ENCODE data around the gene LYZL1. TPM values are rescaled to one million over a fixed set of nuclear protein-coding genes. Genes with fewer than 3 reads are reported as not detected.
"Not testable (repeated sequence)": the region's sequence is repeated elsewhere in the genome, so short reads cannot be mapped to it uniquely, and the experiment has no call there.

LYZL1 gene
- polyA plus RNA-seq, 4 donors = not detected

GRCh38 chr10:29259498-29259897 is 29.4 kb upstream of the LYZL1 start:
- no peak for DNase-seq (ENCODE audit: low read depth in 4 of 4, low spot score in 3 of 4)

- DNase-seq (ENCODE audit: low read depth in 4 of 4, low spot score in 3 of 4) = no peak
These were observed 25.4 kb upstream of the LYZL1 start for GRCh38 chr10:29263506-29263905.

- DNase-seq (ENCODE audit: low read depth in 4 of 4, low spot score in 3 of 4) = no peak
These were observed 23.6 kb upstream of the LYZL1 start for GRCh38 chr10:29265210-29265768.

GRCh38 chr10:29266641-29267040 is 22.2 kb upstream of the LYZL1 start:
- no peak for DNase-seq (ENCODE audit: low read depth in 4 of 4, low spot score in 3 of 4)

- no peak for DNase-seq (ENCODE audit: low read depth in 4 of 4, low spot score in 3 of 4)
These were observed 20.9 kb upstream of the LYZL1 start for GRCh38 chr10:29268011-29268410.

GRCh38 chr10:29269486-29269885 is 19.4 kb upstream of the LYZL1 start:
- DNase-seq (ENCODE audit: low read depth in 4 of 4, low spot score in 3 of 4) = no peak

- no peak for DNase-seq (ENCODE audit: low read depth in 4 of 4, low spot score in 3 of 4)
These were observed 18.0 kb upstream of the LYZL1 start for GRCh38 chr10:29270883-29271282.

GRCh38 chr10:29271877-29272276 is 17.0 kb upstream of the LYZL1 start:
- DNase-seq (ENCODE audit: low read depth in 4 of 4, low spot score in 3 of 4) = no peak

GRCh38 chr10:29273478-29273877 is 15.4 kb upstream of the LYZL1 start:
- no peak for DNase-seq (ENCODE audit: low read depth in 4 of 4, low spot score in 3 of 4)

- no peak for DNase-seq (ENCODE audit: low read depth in 4 of 4, low spot score in 3 of 4)
These were observed 12.5 kb upstream of the LYZL1 start for GRCh38 chr10:29276251-29276850.

GRCh38 chr10:29277296-29277695 is 11.6 kb upstream of the LYZL1 start:
- DNase-seq (ENCODE audit: low read depth in 4 of 4, low spot score in 3 of 4) = no peak

- DNase-seq (ENCODE audit: low read depth in 4 of 4, low spot score in 3 of 4) = no peak
These were observed 8.9 kb upstream of the LYZL1 start for GRCh38 chr10:29279779-29280487.

- DNase-seq (ENCODE audit: low read depth in 4 of 4, low spot score in 3 of 4) = no peak
These were observed 8.4 kb upstream of the LYZL1 start for GRCh38 chr10:29280488-29280840.

- DNase-seq (ENCODE audit: low read depth in 4 of 4, low spot score in 3 of 4) = no peak
These were observed 3.2 kb upstream of the LYZL1 start for GRCh38 chr10:29285624-29286051.

GRCh38 chr10:29287635-29288034 is 1.2 kb upstream of the LYZL1 start:
- no peak for DNase-seq (ENCODE audit: low read depth in 4 of 4, low spot score in 3 of 4)

GRCh38 chr10:29291561-29291960 is 2.7 kb downstream of the LYZL1 start:
- not testable (repeated sequence) for DNase-seq (ENCODE audit: low read depth in 4 of 4, low spot score in 3 of 4)

GRCh38 chr10:29292406-29292805 is 3.5 kb downstream of the LYZL1 start:
- not testable (repeated sequence) for DNase-seq (ENCODE audit: low read depth in 4 of 4, low spot score in 3 of 4)

- DNase-seq (ENCODE audit: low read depth in 4 of 4, low spot score in 3 of 4) = no peak
These were observed 6.9 kb downstream of the LYZL1 start for GRCh38 chr10:29295813-29296212.

- DNase-seq (ENCODE audit: low read depth in 4 of 4, low spot score in 3 of 4) = no peak
These were observed 8.8 kb downstream of the LYZL1 start for GRCh38 chr10:29297678-29298077.

GRCh38 chr10:29301359-29301910 is 12.6 kb downstream of the LYZL1 start:
- DNase-seq (ENCODE audit: low read depth in 4 of 4, low spot score in 3 of 4) = no peak

- no peak for DNase-seq (ENCODE audit: low read depth in 4 of 4, low spot score in 3 of 4)
These were observed 13.6 kb downstream of the LYZL1 start for GRCh38 chr10:29302499-29302898.

Data from left renal pelvis (tissue), 4 donors.